MM.1S (cell line): Measurements from ENCODE around the gene PARD6B.

Experiments used
- DNase-seq: peaks from one replicate; pipeline ENCODE4 v3.0.0-alpha.2; 2015
- H2AFZ ChIP-seq: fragments of 300-600 bp; sonication (generic); 2 replicates; pipeline ENCODE4 v1.6.0; 2016; ENCODE audit warnings: antibody characterized with exemption, low read length
- H3F3A ChIP-seq: fragments of 300-600 bp; sonication (generic); 2 replicates; pipeline ENCODE4 v1.6.1; 2016; ENCODE audit warnings: mild to moderate bottlenecking, antibody characterized with exemption, low read length, moderate library complexity, mixed read lengths; ENCODE audit not compliant: insufficient read depth
- H3K27ac ChIP-seq: fragments of 300-600 bp; sonication (generic); 2 replicates; pipeline ENCODE4 v1.5.1; 2016; ENCODE audit warnings: mild to moderate bottlenecking, low read length
- H3K27me3 ChIP-seq: fragments of 300-600 bp; sonication (generic); replicated peaks from 2 replicates; pipeline ENCODE4 v1.6.0; 2016; ENCODE audit warnings: low read length; ENCODE audit not compliant: insufficient read depth
- H3K36me3 ChIP-seq: fragments of 300-600 bp; sonication (generic); replicated peaks from 2 replicates; pipeline ENCODE4 v1.6.1; 2016; ENCODE audit warnings: mild to moderate bottlenecking, low read length, mixed read lengths; ENCODE audit not compliant: insufficient read depth
- H3K4me1 ChIP-seq: fragments of 300-600 bp; sonication (generic); 2 replicates; pipeline ENCODE4 v1.6.1; 2016; ENCODE audit warnings: low read length, mixed read lengths
- H3K4me2 ChIP-seq: fragments of 300-600 bp; sonication (generic); 2 replicates; pipeline ENCODE4 v1.6.0; 2016; ENCODE audit warnings: low read depth, low read length
- H3K4me3 ChIP-seq: fragments of 300-600 bp; sonication (generic); 2 replicates; pipeline ENCODE4 v1.5.1; 2016; ENCODE audit warnings: low read length, mixed read lengths
- H3K79me2 ChIP-seq: fragments of 300-600 bp; sonication (generic); 2 replicates; pipeline ENCODE4 v1.6.1; 2016; ENCODE audit warnings: mixed run types, low read length, mixed read lengths
- H3K9ac ChIP-seq: fragments of 300-600 bp; sonication (generic); 2 replicates; pipeline ENCODE4 v1.6.1; 2016; ENCODE audit warnings: low read length, mixed read lengths
- H3K9me2 ChIP-seq: fragments of 300-600 bp; sonication (generic); replicated peaks from 2 replicates; pipeline ENCODE4 v1.6.1; 2016; ENCODE audit warnings: mild to moderate bottlenecking, low read length, mixed read lengths; ENCODE audit not compliant: insufficient read depth
- H3K9me3 ChIP-seq: fragments of 300-600 bp; sonication (generic); replicated peaks from 2 replicates; pipeline ENCODE4 v1.6.1; 2016; ENCODE audit warnings: mild to moderate bottlenecking, low read length, mixed read lengths; ENCODE audit not compliant: insufficient read depth
- H4K20me1 ChIP-seq: fragments of 300-600 bp; sonication (generic); 2 replicates; pipeline ENCODE4 v1.6.1; 2016; ENCODE audit warnings: mild to moderate bottlenecking, low read length, moderate library complexity, mixed read lengths; ENCODE audit not compliant: insufficient read depth
- EZH2 ChIP-seq: fragments of 300-600 bp; sonication (generic); optimal IDR thresholded peaks from 2 replicates; pipeline ENCODE3; 2017; ENCODE audit warnings: low read depth, mild to moderate bottlenecking, antibody characterized with exemption, low read length, mixed read lengths
- EZH2phosphoT487 ChIP-seq: fragments of 300-600 bp; sonication (generic); IDR thresholded peaks from 2 replicates; pipeline ENCODE4 v1.6.1; 2018; ENCODE audit warnings: antibody characterized with exemption, low read length
- TF ChIP-seq, protein P1 (sequence below): fragments of 300-600 bp; sonication (generic); IDR thresholded peaks from 2 replicates; pipeline ENCODE4 v1.5.1; 2016; ENCODE audit warnings: antibody characterized with exemption, low read length, mixed read lengths

The PARD6B gene

GRCh38 chr20:50691573-50692551 lies 39.5 kb upstream of the PARD6B start:
- H3F3A ChIP-seq = no peaks in the 10 kb centered on the region
- H3K4me3 ChIP-seq = no peak overlapping the region
- no peaks in the 10 kb centered on the region for H3K36me3 ChIP-seq
- H3K27ac ChIP-seq = no peak overlapping the region
- H3K9me2 ChIP-seq = no peaks in the 10 kb centered on the region
- H3K79me2 ChIP-seq = no peaks in the 10 kb centered on the region
- no peaks in the 10 kb centered on the region for H3K9me3 ChIP-seq
- peak overlapping the region; percentile 10; the same call in 1 of the 2 replicates for H3K4me2 ChIP-seq
- TF ChIP-seq, protein P1, sequence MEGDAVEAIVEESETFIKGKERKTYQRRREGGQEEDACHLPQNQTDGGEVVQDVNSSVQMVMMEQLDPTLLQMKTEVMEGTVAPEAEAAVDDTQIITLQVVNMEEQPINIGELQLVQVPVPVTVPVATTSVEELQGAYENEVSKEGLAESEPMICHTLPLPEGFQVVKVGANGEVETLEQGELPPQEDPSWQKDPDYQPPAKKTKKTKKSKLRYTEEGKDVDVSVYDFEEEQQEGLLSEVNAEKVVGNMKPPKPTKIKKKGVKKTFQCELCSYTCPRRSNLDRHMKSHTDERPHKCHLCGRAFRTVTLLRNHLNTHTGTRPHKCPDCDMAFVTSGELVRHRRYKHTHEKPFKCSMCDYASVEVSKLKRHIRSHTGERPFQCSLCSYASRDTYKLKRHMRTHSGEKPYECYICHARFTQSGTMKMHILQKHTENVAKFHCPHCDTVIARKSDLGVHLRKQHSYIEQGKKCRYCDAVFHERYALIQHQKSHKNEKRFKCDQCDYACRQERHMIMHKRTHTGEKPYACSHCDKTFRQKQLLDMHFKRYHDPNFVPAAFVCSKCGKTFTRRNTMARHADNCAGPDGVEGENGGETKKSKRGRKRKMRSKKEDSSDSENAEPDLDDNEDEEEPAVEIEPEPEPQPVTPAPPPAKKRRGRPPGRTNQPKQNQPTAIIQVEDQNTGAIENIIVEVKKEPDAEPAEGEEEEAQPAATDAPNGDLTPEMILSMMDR = no peak
- TF ChIP-seq EZH2 (no peak), EZH2phosphoT487 (no peak)
- no peak overlapping the region for H3K9ac ChIP-seq
- no peaks in the 10 kb centered on the region for H3K4me1 ChIP-seq
- no peak for DNase-seq
- H2AFZ ChIP-seq = no peak overlapping the region
- H3K27me3 ChIP-seq = peaks cover 34% of the 10 kb centered on the region
- H4K20me1 ChIP-seq = no peaks in the 10 kb centered on the region

- H3K4me2 ChIP-seq = no peak overlapping the region
- no peaks in the 10 kb centered on the region for H3F3A ChIP-seq
- no peak for DNase-seq
- no peak overlapping the region for H3K27ac ChIP-seq
- H3K79me2 ChIP-seq = no peaks in the 10 kb centered on the region
- peaks cover 34% of the 10 kb centered on the region for H3K27me3 ChIP-seq
- H3K9ac ChIP-seq = no peak overlapping the region
- TF ChIP-seq, protein P1 = no peak
- TF ChIP-seq EZH2phosphoT487 = no peak
- no peak for TF ChIP-seq EZH2
- H3K9me2 ChIP-seq = no peaks in the 10 kb centered on the region
- no peaks in the 10 kb centered on the region for H3K9me3 ChIP-seq
- no peaks in the 10 kb centered on the region for H3K36me3 ChIP-seq
- no peaks in the 10 kb centered on the region for H3K4me1 ChIP-seq
- H3K4me3 ChIP-seq = no peak overlapping the region
- H4K20me1 ChIP-seq = no peaks in the 10 kb centered on the region
- H2AFZ ChIP-seq = no peak overlapping the region
These were observed 38.8 kb upstream of the PARD6B start for GRCh38 chr20:50692552-50692933.

DNA sequence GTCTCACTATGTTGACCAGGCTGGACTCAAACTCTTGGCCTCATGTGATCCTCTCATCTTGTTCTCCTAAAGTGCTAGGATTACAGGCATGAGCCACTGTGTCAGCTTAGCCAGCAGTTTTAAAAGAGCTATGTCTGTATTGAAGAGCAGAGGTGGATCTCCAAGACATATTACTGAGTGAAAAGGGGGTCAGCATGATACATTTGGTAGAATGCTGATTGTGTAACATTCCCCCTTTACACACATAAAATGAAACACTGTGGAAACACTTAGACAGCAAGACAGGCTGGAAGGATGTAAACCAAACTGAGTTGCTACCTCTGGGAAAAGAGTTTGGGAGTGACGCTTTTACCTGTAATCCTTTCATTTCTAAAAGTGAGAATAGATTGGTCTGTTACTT lies 38.4 kb upstream of the PARD6B start:
- H3K9me2 ChIP-seq = no peaks in the 10 kb centered on the region
- H3K27ac ChIP-seq = no peak overlapping the region
- no peaks in the 10 kb centered on the region for H3K79me2 ChIP-seq
- H2AFZ ChIP-seq = no peak overlapping the region
- no peaks in the 10 kb centered on the region for H4K20me1 ChIP-seq
- peaks cover 34% of the 10 kb centered on the region for H3K27me3 ChIP-seq
- no peaks in the 10 kb centered on the region for H3K36me3 ChIP-seq
- no peak overlapping the region for H3K9ac ChIP-seq
- no peak overlapping the region for H3K4me2 ChIP-seq
- TF ChIP-seq EZH2 = no peak
- TF ChIP-seq EZH2phosphoT487 = no peak
- TF ChIP-seq, protein P1 = no peak
- no peaks in the 10 kb centered on the region for H3K9me3 ChIP-seq
- no peaks in the 10 kb centered on the region for H3K4me1 ChIP-seq
- no peak overlapping the region for H3K4me3 ChIP-seq
- H3F3A ChIP-seq = no peaks in the 10 kb centered on the region
- DNase-seq = no peak
